GM18505 (cell line): ENCODE results near the gene GOLGA6L2.

Experiments used
- ATAC-seq: cut with Tn5 transposase; IDR thresholded peaks from one replicate; pipeline ENCODE4 v1.9.1; 2021; ENCODE audit not compliant: unreplicated experiment
- POLR2A ChIP-seq: IDR thresholded peaks from 4 replicates; pipeline ENCODE4 v1.6.1; 2011; ENCODE audit warnings: borderline replicate concordance; ENCODE audit not compliant: insufficient read depth, insufficient read length; ENCODE audit errors: extremely low read depth

The GOLGA6L2 gene

DNA sequence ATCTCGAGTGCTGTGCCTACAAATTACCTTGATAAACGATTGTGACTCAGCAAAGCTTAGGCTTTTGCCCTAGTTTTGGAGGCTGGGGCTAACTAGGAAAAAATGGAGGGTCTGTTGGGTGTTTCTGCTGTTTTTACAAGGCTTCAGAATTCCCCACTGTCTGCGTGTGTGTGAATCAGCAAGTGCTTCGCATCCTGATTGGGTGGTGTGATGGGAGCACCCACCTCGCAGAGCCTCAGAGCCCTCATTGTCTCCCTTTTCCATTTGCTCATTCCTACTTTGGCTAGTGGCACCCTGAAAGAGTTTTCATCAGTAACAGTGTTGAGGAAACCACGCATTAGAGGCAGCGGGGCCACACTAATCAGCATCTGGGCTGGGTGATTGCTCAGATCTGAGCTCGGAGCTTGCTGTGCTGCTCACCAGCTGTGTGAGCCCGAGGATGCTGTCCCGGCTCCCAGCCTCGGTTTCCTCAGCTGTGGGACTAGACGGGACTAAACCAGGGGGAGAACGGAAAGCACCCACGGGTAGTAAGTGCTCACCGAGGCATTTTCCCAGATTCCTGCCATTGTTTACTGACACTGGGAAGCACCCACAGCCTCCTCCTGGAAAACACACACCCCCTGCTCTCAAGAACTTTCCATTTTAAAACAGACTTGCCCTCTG is 51.9 kb downstream of the GOLGA6L2 start:
- TF ChIP-seq POLR2A = no peak
- ATAC-seq = no peak
